GM21619 (cell line): Measurements from ENCODE around the gene RPL36AL.
"Not testable (repeated sequence)": the region's sequence is repeated elsewhere in the genome, so short reads cannot be mapped to it uniquely, and the experiment has no call there.

ENCODE experiments used
- ATAC-seq: cut with Tn5 transposase; IDR thresholded peaks from one replicate; pipeline ENCODE4 v1.9.1; 2021; ENCODE audit not compliant: unreplicated experiment

RPL36AL gene

GRCh38 chr14:49619730-49620129, 696 bp downstream of the RPL36AL start:
- ATAC-seq: no peak

GRCh38 chr14:49619273-49619672, 1.2 kb downstream of the RPL36AL start:
- not testable (repeated sequence) for ATAC-seq

- no peak for ATAC-seq
These were observed 2.4 kb downstream of the RPL36AL start for GRCh38 chr14:49617852-49618519.

- no peak for ATAC-seq
These were observed 4.7 kb downstream of the RPL36AL start for GRCh38 chr14:49615776-49616175.

GRCh38 chr14:49614196-49614595, 6.2 kb downstream of the RPL36AL start:
- ATAC-seq: no peak

- ATAC-seq: no peak
These were observed 7.8 kb downstream of the RPL36AL start for GRCh38 chr14:49612671-49613070.

GRCh38 chr14:49612251-49612650, 8.2 kb downstream of the RPL36AL start:
- no peak for ATAC-seq

- ATAC-seq: no peak
These were observed 12.8 kb downstream of the RPL36AL start for GRCh38 chr14:49607583-49607982.

- peak; percentile 44 for ATAC-seq
These were observed 21.7 kb downstream of the RPL36AL start, which contains the start of gene LRR1 for GRCh38 chr14:49598485-49599300. TSS of gene LRR1 (plus strand) at chr14:49598940. CDS start at chr14:49599021, 81 bp downstream.

GRCh38 chr14:49598189-49598484, 22.3 kb downstream of the RPL36AL start:
- no peak for ATAC-seq

- ATAC-seq: no peak
These were observed 25.9 kb downstream of the RPL36AL start for GRCh38 chr14:49594347-49595091.

GRCh38 chr14:49593016-49593415, 27.4 kb downstream of the RPL36AL start:
- ATAC-seq: no peak

- ATAC-seq: no peak
These were observed 31.0 kb downstream of the RPL36AL start for GRCh38 chr14:49589387-49589786.

GRCh38 chr14:49586673-49587460, 33.6 kb downstream of the RPL36AL start:
- ATAC-seq: peak; percentile 26

- ATAC-seq: peak; percentile 87
These were observed 34.4 kb downstream of the RPL36AL start, which contains the start of gene RPS29 for GRCh38 chr14:49585803-49586672. TSS of gene RPS29 (minus strand) at chr14:49586380. CDS start at chr14:49586346, 34 bp downstream.

- ATAC-seq: not testable (repeated sequence)
These were observed 35.3 kb downstream of the RPL36AL start for GRCh38 chr14:49584981-49585640.

GRCh38 chr14:49584058-49584457, 36.4 kb downstream of the RPL36AL start:
- ATAC-seq: no peak

- ATAC-seq: no peak
These were observed 36.8 kb downstream of the RPL36AL start for GRCh38 chr14:49583629-49584028.
